GM12864 (cell line): ENCODE results near the gene KLHL25.

Experiments
- DNase-seq: peaks from one replicate; pipeline ENCODE4 v3.0.0-alpha.2; 2011; ENCODE audit warnings: low read depth
- H3K4me3 ChIP-seq: 2 replicates; pipeline ENCODE4 v1.5.1; 2011; ENCODE audit warnings: mild to moderate bottlenecking, low read depth, low read length, control low read depth
- TF ChIP-seq, protein P1 (sequence below): IDR thresholded peaks from 2 replicates; pipeline ENCODE4 v1.5.1; 2011; ENCODE audit warnings: low read depth, mild to moderate bottlenecking, moderate library complexity, low read length, control low read depth, inconsistent platforms; ENCODE audit errors: missing control alignments

Gene KLHL25

DNA sequence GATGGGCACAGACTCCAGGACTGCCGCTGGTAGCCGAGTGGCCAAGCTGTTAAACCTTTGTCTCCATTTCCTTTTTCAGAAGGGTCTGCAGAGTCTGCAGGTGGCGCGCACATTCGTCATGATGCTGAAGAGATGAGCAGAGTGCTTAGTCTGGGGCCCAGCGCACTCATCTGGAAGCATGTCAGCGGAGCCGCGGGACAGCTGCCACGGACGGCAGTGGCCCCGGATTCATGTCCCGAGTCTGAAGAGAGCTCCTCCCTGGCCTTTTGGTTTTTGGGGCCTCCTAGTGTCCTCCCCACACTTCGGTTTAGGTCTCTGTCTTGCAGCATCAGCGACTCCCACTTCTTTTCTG, 42.6 kb downstream of the KLHL25 start:
- TF ChIP-seq, protein P1, sequence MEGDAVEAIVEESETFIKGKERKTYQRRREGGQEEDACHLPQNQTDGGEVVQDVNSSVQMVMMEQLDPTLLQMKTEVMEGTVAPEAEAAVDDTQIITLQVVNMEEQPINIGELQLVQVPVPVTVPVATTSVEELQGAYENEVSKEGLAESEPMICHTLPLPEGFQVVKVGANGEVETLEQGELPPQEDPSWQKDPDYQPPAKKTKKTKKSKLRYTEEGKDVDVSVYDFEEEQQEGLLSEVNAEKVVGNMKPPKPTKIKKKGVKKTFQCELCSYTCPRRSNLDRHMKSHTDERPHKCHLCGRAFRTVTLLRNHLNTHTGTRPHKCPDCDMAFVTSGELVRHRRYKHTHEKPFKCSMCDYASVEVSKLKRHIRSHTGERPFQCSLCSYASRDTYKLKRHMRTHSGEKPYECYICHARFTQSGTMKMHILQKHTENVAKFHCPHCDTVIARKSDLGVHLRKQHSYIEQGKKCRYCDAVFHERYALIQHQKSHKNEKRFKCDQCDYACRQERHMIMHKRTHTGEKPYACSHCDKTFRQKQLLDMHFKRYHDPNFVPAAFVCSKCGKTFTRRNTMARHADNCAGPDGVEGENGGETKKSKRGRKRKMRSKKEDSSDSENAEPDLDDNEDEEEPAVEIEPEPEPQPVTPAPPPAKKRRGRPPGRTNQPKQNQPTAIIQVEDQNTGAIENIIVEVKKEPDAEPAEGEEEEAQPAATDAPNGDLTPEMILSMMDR, result no peak
- no peak for DNase-seq
- no peak overlapping the region for H3K4me3 ChIP-seq

- TF ChIP-seq, protein P1, result no peak
- no peak overlapping the region for H3K4me3 ChIP-seq
- no peak for DNase-seq
Measured at GRCh38 chr15:85751291-85752123, 43.2 kb downstream of the KLHL25 start.

GRCh38 chr15:85750319-85751290, 44.1 kb downstream of the KLHL25 start:
- DNase-seq, result no peak
- no peak overlapping the region for H3K4me3 ChIP-seq
- TF ChIP-seq, protein P1, result no peak

- TF ChIP-seq, protein P1, result no peak
- H3K4me3 ChIP-seq, result no peak overlapping the region
- no peak for DNase-seq
Measured at GRCh38 chr15:85749261-85750151, 45.2 kb downstream of the KLHL25 start.

DNA sequence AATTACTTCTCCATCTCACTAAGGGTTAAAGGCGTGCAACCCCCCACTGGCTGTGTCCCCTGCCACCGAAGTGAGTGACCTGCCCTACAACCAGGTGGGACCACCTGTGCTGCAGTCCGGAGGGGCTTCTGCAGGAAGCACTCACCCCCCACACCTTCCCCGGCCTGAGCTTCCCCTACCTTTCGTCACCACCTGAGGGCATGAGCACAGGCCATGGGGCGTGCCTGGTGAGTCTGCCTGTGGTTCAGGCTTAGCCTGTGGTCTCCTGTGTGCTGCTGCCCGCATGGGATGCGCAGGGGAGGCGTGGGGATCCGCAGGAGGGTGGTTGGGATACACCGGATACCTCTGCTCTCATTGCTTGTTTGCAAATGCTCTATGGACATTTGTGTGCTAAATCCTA, 46.0 kb downstream of the KLHL25 start:
- DNase-seq, result no peak
- TF ChIP-seq, protein P1, result no peak
- H3K4me3 ChIP-seq, result no peak overlapping the region

DNA sequence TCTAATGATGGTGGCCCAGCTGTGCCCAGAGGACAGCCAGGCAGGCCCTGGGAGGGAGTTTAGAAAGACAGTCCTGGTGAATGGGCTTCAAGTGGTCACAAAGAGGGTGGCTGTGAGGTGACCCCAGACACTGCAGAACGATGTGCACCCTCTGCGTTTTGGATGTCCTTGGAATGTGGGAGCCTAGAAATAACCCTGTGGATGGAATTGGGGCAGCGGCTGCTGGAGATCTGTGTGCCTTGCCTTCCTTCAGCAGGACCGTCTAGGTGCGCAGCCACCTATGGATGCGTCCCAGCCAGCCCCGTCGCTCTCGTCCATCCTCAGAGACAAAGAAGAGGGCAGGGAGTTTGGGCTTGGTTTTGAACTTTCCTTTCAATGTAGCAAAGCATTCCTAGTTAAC, 46.5 kb downstream of the KLHL25 start:
- no peak for DNase-seq
- no peak overlapping the region for H3K4me3 ChIP-seq
- TF ChIP-seq, protein P1, result no peak
